PC-3 (cell line): ENCODE measurements around the gene NPIPA8.
"Not testable (repeated sequence)": the region's sequence is repeated elsewhere in the genome, so short reads cannot be mapped to it uniquely, and the experiment has no call there.

ENCODE experiments used
- EZH2 ChIP-seq: fragments of 300-600 bp; sonication (generic); IDR thresholded peaks from one replicate; pipeline ENCODE4 v1.6.1; 2017; ENCODE audit warnings: antibody characterized with exemption, mild to moderate bottlenecking, low read length; ENCODE audit not compliant: unreplicated experiment
- EZH2phosphoT487 ChIP-seq: fragments of 300-600 bp; sonication (generic); IDR thresholded peaks from 2 replicates; pipeline ENCODE4 v1.6.1; 2018; ENCODE audit warnings: mild to moderate bottlenecking, antibody characterized with exemption, low read length, borderline replicate concordance
- TF ChIP-seq, protein P1 (sequence below): fragments of 300-600 bp; sonication (generic); conservative IDR thresholded peaks from 2 replicates; pipeline ENCODE4 v1.5.1; 2017; ENCODE audit warnings: antibody characterized with exemption, low read depth, mild to moderate bottlenecking, low read length

DNA sequence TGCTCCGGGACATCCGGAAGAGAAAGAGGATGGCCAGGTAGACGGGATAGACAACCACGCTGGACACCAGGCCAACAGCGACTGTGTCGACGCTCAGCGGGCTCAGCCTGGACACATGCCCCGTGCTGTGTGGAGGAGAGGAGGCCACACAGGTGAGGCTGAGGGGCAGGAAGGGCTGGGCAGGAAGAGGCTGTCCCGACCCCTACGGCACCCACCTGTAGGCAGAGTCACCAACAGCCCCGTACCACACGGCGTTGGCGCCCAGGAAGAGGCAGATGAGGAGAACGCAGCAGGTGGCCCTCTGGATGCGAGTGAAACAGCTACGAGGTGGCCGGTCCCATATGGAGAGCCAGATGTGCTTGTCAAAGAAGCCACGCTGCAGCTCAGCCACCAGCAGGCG is at the start of gene NPIPA8:
- TF ChIP-seq, protein P1, sequence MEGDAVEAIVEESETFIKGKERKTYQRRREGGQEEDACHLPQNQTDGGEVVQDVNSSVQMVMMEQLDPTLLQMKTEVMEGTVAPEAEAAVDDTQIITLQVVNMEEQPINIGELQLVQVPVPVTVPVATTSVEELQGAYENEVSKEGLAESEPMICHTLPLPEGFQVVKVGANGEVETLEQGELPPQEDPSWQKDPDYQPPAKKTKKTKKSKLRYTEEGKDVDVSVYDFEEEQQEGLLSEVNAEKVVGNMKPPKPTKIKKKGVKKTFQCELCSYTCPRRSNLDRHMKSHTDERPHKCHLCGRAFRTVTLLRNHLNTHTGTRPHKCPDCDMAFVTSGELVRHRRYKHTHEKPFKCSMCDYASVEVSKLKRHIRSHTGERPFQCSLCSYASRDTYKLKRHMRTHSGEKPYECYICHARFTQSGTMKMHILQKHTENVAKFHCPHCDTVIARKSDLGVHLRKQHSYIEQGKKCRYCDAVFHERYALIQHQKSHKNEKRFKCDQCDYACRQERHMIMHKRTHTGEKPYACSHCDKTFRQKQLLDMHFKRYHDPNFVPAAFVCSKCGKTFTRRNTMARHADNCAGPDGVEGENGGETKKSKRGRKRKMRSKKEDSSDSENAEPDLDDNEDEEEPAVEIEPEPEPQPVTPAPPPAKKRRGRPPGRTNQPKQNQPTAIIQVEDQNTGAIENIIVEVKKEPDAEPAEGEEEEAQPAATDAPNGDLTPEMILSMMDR = not testable (repeated sequence)
- not testable (repeated sequence) for TF ChIP-seq EZH2, EZH2phosphoT487
